HG02885 (cell line): ENCODE data around the gene SPTLC2.

Experiments
- ATAC-seq: cut with Tn5 transposase; IDR thresholded peaks from one replicate; pipeline ENCODE4 v1.9.1; 2021; ENCODE audit warnings: mild to moderate bottlenecking; ENCODE audit not compliant: unreplicated experiment, poor library complexity

Gene SPTLC2

DNA sequence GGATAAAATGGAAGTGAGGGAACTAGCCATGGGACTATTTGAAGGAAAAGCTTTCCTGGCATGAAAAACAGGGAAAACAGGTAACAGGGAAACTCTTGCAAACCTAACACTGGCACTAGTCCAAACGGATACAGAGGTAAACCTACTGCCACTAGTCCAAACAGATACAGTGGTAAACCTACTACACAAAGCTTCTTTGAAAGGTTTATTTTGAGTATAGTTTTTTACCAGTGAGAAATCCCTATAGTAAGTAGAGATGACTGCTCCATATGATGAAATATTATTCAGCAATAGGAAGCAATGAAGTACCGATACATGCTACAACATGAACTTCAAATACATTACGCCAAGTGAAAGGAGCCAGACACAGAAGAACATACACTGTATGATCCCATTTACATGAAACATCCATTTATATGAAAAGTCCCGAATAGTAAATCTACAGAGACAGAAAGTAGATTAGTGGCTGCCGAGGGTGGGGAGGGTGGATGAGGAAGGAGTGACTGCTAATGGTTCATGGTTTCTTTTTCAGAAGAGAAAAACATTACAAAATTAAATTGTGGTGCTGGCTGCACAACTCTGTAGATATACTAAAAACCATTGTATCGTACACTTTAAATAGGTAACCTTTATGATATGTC, 25.5 kb downstream of the SPTLC2 start:
- ATAC-seq: no peak

DNA sequence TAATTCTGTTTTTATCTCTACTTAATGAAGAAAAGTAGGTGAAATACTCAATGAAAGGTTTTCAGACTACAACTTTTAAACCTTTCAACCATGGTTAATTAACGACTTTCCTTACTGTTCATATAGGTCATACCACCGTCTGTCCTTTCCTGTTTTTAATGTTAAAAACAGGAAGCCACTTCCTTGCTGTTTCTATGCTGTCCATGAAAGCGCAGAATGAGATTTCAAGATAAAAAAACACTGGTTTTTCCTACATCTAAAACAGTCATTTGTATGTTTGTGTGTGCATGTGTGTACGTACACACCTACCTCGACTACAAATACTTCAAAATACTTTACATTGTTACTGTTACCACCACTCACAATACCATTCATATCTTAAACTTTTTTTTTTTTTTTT, 27.3 kb downstream of the SPTLC2 start:
- ATAC-seq: no peak

DNA sequence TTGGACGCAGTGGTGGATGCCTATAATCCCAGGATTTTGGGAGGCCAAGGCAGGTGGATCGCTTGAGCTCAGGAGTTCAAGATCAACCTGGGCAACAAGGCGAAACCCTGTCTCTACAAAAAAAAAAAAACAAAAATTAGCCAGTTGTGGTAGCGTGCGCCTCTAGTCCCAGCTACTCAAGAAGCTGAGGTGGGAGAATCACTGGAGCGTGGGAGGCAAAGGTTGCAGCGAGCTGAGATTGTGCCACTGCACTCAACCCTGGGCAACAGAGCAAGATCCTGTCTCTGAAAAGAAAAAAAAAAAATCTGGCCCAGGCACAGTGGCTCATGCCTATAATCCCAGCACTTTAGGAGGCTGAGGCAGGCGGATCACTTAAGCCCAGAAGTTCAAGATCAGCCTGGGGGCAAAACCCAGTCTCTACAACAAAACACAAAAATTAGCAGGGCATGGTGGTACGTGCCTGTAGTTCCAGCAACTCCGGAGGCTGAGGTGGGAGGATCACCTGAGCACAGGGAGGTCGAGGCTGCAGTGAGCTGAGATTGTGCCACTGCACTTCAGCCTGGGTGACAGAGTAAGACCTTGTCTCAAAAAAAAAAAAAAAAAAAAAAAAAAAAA, 27.9 kb downstream of the SPTLC2 start:
- ATAC-seq: peak; percentile 43

DNA sequence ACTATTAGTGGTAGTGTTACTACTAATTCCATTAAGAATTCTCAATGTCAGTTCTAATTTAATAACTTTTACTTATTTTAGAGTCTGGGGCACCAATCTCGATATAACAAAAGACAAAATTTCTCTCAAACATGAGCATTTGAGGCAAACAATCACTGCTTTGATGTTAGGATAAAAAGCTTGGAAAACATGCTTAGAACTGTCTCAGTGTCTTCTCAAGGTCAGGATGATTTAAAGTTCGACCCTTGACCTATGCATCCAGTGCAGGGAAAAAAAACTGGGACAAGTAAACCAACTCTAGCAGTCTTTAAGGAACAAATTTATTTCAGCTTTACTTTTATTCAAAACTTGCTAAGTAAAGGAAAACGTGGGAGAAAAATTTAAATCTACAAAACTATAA, 31.1 kb downstream of the SPTLC2 start:
- ATAC-seq: no peak

DNA sequence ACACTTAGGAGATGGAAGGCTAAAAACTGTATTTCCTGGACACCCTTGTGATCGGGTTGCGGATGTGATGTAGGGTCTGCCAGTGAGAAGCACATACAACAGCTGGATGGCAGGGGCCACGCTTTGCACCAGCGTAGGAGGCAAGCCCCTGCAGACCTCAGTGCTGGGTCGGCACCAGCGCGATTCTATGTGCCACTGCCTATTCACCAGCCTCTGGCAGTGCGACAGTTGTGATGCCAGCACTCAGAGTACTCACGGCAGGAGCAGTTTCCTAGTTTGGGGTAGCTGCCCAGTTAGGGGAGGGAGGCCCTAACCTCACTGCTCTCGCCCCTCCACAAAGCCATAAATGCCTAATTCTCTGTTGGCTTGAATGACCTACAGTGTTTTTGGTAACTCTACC, 31.6 kb downstream of the SPTLC2 start:
- no peak for ATAC-seq

DNA sequence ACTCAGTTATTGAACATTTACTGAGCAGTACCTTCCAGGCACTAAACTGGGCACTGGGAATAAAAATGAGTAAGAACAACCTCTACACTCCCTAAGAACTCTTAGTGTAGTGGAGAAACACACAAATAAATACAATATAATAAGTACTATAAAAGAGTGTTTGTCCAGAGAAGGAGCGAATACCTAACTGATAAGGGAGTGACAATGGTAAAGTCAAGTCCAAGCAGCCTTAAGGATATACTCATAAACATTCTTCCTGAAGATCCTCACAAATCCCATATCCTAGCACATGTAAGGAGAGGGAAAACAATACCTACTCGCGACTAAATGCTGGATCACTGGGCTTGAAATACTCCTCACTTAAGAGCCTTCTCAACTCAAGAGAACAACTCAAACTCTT, 32.8 kb downstream of the SPTLC2 start:
- no peak for ATAC-seq

DNA sequence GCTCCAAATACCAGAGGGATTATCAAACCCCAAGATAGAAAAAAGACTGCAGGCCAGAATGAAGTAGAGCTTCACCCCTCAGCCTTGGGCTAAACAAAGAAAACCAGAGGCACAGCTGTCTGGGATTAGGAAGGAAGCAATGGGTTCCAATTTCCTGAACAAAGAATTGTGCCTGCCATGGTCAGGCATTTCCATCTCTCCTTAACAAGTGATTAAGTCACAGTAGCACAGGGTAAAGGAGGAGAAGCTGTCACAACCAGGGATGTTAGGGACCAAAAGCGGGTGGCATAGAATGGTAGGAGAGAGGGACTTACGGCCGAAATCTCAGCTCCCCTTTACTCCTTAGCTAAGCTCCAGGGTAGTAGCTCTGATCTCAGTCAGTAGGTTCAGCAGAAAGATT, 33.9 kb downstream of the SPTLC2 start:
- ATAC-seq: no peak

DNA sequence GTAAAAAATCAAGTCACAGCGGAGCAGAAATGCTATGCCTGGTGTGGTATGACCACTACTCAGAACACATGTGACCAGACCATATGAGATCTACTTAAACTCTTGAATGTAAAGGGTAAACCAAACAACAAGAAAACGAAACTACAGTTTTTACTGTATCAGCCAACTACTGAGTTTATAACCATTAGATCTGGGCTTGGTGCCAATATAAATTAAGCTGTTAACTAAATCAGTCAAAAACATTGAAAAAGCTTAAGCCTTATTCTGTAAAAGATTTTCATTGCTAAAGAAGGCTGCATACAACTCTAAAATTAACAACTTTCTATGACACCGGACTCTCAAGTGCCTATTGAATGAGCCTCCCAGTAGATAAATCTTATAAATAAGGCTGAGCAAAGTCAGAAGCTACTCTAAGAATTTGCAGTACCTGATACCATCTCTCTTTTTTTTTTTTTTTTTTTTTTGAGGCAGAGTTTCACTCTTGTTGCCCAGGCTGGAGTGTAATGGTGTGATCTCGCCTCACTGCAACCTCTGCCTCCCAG, 35.4 kb downstream of the SPTLC2 start:
- ATAC-seq: peak; percentile 97

DNA sequence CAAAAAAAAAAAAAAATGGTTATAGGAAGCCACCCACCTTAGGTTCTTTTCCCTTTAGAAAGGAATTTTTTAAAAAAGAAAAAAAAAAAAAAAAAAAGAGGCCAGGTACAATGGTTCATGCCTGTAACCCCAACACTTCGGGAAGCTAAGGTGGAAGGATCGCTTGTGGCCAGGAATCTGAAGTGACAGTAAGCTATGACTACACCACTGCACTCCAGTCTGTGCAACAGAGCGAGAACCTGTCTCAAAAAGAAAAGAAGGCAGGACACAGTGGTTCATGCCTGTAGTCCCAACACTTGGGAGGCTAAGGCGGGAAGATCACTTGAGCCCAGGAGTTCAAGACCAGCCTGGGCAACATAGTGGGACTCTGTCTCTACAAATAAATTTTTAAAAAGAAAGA, 36.0 kb downstream of the SPTLC2 start:
- no peak for ATAC-seq

DNA sequence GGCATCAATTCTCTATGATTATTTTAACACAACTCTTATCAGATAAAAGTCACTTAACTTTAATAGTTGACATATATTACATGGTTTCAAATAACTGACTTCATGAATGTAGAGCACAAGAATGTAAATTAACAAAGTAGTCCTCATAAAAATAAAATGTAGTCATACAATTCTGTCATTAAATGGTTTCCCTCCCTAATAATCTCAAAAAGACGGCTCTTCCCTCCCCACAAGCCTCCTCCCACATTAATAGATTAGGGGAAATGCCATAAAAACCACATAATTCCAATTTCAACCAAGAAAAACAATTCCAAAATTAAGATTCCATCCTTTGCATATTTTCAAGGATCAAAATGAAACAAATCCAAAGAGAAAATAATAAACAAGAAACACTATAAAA, 36.7 kb downstream of the SPTLC2 start:
- ATAC-seq: no peak

DNA sequence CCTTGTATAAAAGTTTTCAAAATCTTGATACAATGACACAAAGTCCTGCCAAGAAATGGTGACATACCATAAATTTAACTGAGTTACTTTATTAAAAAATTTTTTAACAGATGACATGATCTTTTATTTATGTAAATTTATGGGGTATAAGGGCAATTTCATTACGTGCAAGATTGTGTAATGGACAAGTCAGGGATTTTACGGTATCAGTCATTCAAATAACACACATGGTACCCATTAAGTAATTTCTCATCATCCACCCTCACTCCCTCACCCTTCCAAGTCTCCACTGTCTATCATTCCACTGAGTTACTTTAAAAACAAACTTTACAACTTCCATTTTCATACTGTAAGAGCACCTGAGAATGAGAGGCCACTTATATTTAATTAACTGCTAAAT, 37.4 kb downstream of the SPTLC2 start:
- no peak for ATAC-seq

DNA sequence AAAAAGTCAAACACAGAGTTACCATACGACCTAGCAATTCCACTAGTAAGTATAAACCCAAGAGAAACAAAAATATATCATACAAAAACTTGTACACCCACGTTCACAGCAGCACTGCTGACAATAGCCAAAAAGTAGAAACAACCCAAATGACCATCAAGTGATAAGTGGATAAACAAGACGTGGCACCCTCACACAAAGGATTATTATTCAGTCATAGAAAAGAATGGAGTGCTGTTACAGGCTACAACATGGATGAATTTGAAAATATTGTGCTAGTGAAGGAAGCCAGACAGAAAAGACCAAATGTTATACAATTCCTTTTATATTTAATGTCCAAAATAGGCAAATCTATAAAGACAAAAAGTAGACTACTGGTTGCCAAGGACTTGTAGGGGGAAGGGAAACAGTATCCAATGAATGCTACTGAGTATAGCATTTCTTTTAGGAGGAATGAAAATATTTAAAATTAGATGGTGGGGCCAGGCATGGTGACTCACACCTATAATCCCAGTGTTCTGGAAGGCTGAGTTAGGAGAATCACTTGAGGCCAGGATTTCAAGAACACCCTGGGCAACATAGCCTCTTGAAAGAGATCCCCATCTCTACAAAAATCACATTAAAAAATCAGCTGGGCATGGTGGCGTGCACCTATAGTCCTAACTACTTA, 41.9 kb downstream of the SPTLC2 start:
- ATAC-seq: no peak

DNA sequence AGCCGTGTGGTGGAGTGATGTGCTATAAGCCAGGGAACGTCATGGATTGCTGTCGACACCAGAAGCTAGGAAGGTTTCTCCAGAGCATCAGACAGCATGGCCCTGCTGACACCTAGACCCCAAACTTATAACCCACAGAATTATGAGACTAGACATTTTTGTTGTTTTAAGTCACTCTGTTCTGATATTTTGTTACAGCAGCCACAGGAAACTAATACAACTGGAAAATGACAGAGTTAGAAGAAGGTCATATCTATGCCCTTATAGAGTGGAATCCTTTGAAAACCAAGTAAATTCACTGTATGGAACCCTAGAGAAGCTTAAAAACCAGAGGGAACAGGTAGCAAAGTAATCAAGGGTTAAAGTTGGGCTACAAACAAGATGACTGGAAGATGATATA, 42.5 kb downstream of the SPTLC2 start:
- ATAC-seq: no peak

DNA sequence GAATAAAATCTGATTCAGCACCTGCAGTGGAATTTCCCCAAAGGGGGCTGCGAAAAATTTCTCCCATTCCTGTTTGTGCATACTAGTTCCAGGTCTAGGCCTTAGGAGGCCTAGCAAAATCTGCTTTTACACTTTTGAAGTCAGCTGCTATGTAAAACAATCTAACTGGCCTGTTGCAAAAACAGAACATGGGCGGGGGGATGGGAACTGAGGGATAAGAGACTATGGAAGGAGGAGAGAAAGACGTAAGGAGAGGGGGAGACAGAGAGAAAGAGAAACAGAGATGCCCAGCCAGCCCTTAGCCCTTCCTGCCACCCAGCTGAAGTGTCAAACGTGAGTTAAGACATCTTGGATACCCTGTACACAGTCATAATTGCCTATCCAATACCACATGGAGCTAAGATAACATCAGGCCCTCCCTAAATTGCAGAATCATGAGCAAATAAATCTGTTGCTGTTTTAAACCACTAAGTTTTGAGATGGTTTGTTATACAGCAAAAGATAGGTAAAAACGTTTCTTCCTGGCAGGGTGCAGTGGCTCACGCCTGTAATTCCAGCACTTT, 45.6 kb downstream of the SPTLC2 start:
- ATAC-seq: no peak

DNA sequence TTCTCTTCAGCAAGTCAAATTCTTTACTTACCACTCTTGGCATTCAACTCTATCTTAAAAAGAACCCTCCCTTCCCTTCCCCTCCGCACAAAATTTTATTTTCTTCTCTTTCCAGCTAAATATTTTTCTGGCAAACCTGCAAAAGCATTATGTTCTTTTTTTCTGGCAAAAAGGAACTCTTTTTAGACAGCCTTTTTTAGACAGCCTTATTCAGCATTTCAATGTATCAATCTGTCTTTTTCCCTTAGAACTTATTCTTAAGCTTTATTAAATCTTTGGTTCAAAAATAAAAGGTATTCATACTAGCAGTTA, 50.5 kb downstream of the SPTLC2 start:
- ATAC-seq: no peak

DNA sequence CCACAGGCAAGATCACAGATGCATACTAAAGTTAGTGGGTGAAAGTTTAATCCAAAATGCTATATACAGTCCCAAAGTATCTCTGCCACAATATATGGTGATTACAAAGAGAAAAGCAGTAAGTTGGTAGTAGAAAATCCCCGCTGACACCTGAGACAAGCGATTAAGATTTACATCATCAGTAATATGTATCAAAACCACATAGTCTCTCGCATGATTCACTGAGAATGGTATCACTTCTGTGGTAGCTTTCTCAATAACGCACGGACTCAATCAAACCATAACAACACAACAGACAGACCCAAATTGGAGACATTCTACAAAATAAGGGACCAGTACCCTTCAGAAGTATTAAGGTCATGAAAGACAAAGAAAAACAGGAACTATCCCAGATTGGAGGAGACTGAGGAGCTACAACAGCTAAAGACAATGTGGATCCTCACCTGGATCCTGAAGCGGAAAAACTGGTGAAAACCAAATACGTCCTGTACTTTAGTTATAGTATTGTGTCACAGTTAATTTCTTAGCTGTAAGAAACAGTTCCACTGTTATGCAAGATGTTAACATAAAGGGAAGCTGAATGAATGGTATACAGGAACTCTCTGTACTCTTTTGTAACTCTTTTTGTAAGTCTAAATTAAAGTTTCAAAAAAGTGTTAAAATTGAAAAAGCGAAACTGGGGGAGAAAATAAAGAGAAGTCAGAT, 51.0 kb downstream of the SPTLC2 start:
- no peak for ATAC-seq

DNA sequence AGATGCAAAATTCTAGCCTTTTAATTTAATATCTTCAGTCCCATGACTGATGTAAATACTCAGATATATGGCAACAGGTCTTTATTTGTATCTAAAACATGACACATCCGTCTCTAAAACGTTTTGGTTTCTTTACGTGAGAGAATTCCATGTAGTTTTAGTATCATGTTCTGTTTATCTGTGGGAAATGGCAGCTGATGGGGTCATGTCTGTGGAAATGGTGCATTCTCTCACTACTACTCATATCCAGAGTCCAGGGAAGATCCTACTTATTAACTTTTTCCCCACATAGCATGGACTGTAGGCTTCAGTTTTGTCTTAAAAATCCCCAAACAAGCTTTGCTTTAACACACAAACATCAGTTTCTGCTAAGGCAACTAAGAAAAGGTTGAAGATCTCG, 53.8 kb downstream of the SPTLC2 start:
- ATAC-seq: no peak

DNA sequence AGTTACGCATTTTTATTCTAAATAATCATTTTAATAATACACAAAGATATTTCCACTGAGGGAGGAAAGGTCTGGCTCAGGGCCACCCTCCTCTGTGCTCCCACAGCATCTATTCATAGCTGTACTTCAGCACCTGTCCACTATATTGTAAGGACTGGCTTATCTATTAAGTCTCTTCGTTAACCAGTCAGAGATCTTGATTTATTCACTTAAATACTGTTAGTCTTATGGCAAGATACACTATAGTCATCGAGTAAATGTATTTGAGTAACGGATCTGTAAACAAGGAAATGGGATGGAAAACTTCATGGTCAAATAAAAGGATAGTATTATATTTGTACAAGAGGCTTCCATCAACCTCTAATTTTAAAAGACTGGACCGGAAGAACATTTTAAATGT, 54.6 kb downstream of the SPTLC2 start:
- ATAC-seq: no peak

DNA sequence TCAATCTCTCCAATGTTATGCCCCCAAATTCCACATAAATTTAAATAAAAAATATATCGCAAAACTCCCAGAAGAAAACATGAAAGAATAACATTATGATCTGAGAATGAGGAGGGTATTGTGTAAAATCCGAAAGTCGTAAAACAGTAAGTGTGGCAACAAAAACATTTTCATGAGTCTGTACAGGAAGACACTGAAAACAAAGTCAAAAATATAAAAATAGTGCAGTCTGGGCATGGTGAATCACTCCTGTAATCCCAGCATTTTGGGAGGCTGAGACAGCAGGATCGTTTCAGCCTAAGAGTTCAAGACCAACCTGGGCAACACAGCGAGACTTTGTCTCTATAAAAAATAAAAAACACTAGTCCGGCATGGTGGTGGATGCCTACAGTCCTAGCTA, 57.1 kb downstream of the SPTLC2 start:
- no peak for ATAC-seq

DNA sequence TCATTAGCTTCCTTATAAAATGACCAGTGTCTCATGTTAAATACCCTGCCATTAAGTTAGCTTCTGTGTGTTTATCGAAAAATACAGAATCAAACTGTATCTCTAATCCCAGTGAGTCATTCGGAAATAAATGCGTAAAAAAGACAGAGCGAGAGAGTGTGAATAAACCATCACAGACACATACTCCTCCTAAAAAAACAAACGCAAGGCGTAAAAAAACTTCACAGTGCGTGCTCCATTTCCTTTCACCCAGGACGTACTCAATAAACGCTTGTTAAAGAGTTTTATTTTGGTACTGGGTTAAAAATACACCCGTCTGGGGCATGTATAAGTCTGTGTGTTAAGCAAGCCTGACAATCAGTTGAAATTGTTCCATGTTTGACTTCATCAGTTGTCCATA, 59.0 kb downstream of the SPTLC2 start:
- peak; percentile 32 for ATAC-seq

DNA sequence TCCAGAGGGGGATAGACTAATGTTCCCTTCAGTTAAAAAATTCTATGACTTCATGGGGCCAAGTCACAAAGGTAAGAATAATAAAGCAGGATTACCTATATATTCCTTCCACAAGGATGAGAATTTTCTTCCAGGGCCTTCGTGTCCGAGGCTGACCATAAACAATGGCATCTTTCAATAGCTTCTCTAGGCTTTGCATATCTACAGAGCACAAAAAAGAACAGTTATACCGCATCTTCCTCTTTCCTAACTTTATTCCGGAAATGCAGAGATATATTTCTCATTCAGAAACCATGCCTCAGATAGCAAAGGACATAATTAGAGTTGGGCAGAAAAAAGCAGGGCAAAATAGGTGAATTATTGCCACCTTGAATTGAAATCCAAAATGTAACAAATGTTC, 59.5 kb downstream of the SPTLC2 start:
- peak; percentile 60 for ATAC-seq
